C1 segment of cervical spinal cord (tissue), 14 donors: ENCODE measurements around the gene NPIPB8.
"Not testable (repeated sequence)": the region's sequence is repeated elsewhere in the genome, so short reads cannot be mapped to it uniquely, and the experiment has no call there.

ENCODE experiments used
- DNase-seq, 14 donors: peaks; one replicate each; lab custom pipeline; 2025; lab: John Stamatoyannopoulos, UW

NPIPB8 gene

GRCh38 chr16:28606291-28607115 lies 31.4 kb upstream of the NPIPB8 start:
- DNase-seq: no peak

GRCh38 chr16:28607116-28607623 lies 30.7 kb upstream of the NPIPB8 start:
- no peak for DNase-seq

GRCh38 chr16:28607681-28608495 lies 30.0 kb upstream of the NPIPB8 start:
- not testable (repeated sequence) for DNase-seq

GRCh38 chr16:28608496-28608808 lies 29.4 kb upstream of the NPIPB8 start:
- not testable (repeated sequence) for DNase-seq

- peak in 5 of 14 donors; percentile 8 to 44 (median 20) for DNase-seq
Measured at GRCh38 chr16:28608867-28609596, 28.8 kb upstream of the NPIPB8 start.

- DNase-seq: peak in 1 of 14 donors; percentile 44
Measured at GRCh38 chr16:28609631-28610594, 28.0 kb upstream of the NPIPB8 start, which contains the start of gene SULT1A1. Gene SULT1A1 (minus strand): TSS chr16:28610044. CDS start chr16:28608855, 1,189 bp downstream.

- no peak for DNase-seq
Measured at GRCh38 chr16:28610595-28611191, 27.2 kb upstream of the NPIPB8 start.

- DNase-seq: not testable (repeated sequence)
Measured at GRCh38 chr16:28612359-28613280, 25.2 kb upstream of the NPIPB8 start.

- DNase-seq: not testable (repeated sequence)
Measured at GRCh38 chr16:28613912-28614311, 24.0 kb upstream of the NPIPB8 start.

- not testable (repeated sequence) for DNase-seq
Measured at GRCh38 chr16:28614561-28614960, 23.3 kb upstream of the NPIPB8 start.

GRCh38 chr16:28615486-28616223 lies 22.2 kb upstream of the NPIPB8 start:
- peak in 2 of 14 donors; percentile 27 to 59 for DNase-seq

GRCh38 chr16:28616224-28616577 lies 21.7 kb upstream of the NPIPB8 start:
- DNase-seq: not testable (repeated sequence)

GRCh38 chr16:28616636-28617035 lies 21.2 kb upstream of the NPIPB8 start:
- DNase-seq: no peak

- DNase-seq: no peak
Measured at GRCh38 chr16:28617874-28618273, 20.0 kb upstream of the NPIPB8 start.

GRCh38 chr16:28620316-28620715 lies 17.5 kb upstream of the NPIPB8 start:
- not testable (repeated sequence) for DNase-seq

- DNase-seq: no peak
Measured at GRCh38 chr16:28621481-28622155, 16.2 kb upstream of the NPIPB8 start.

GRCh38 chr16:28622532-28623171 lies 15.2 kb upstream of the NPIPB8 start:
- DNase-seq: not testable (repeated sequence)
